GM12892 (cell line): Measurements from ENCODE around the gene CFAP61.

Experiments used
- POLR2A ChIP-seq: IDR thresholded peaks from 2 replicates; pipeline ENCODE4 v1.6.1; 2011; ENCODE audit warnings: low read depth, low read length, control low read depth
- POLR2AphosphoS5 ChIP-seq: IDR thresholded peaks from 2 replicates; pipeline ENCODE4 v1.6.1; 2011; ENCODE audit warnings: low read depth, low read length, control low read depth

GRCh38 chr20:20371681-20372080 is 319.3 kb downstream of the CFAP61 start:
- TF ChIP-seq POLR2AphosphoS5 (no peak), POLR2A (no peak)
